Parathyroid adenoma (tissue), 2 donors: ENCODE data around the gene MYH16.

ENCODE experiments used
- H2AFZ ChIP-seq: fragments of 300-600 bp; sonication (generic); one replicate; pipeline ENCODE4 v1.7.0; 2017; ENCODE audit warnings: antibody characterized with exemption, mild to moderate bottlenecking
- H3K27ac ChIP-seq: fragments of 300-600 bp; sonication (generic); one replicate; pipeline ENCODE4 v1.7.0; 2017
- H3K27me3 ChIP-seq: fragments of 300-600 bp; sonication (generic); one replicate; pipeline ENCODE4 v1.7.0; 2017; ENCODE audit warnings: low read length; ENCODE audit not compliant: control insufficient read depth, insufficient read depth
- H3K36me3 ChIP-seq: fragments of 300-600 bp; sonication (generic); one replicate; pipeline ENCODE4 v1.7.0; 2017; ENCODE audit warnings: low read length; ENCODE audit not compliant: control insufficient read depth, insufficient read depth
- H3K4me1 ChIP-seq: fragments of 300-600 bp; sonication (generic); one replicate; pipeline ENCODE4 v1.7.0; 2017; ENCODE audit warnings: control low read depth
- H3K4me2 ChIP-seq: fragments of 300-600 bp; sonication (generic); one replicate; pipeline ENCODE4 v1.7.0; 2017; ENCODE audit warnings: low read length
- H3K4me3 ChIP-seq: fragments of 300-600 bp; sonication (generic); one replicate; pipeline ENCODE4 v1.7.0; 2017; ENCODE audit warnings: low read depth, low read length
- H3K79me2 ChIP-seq: fragments of 300-600 bp; sonication (generic); one replicate; pipeline ENCODE4 v1.7.0; 2017; ENCODE audit warnings: control low read depth
- H3K9ac ChIP-seq: fragments of 300-600 bp; sonication (generic); one replicate; pipeline ENCODE4 v1.7.0; 2017; ENCODE audit warnings: mild to moderate bottlenecking
- H3K9me3 ChIP-seq: fragments of 300-600 bp; sonication (generic); one replicate; pipeline ENCODE4 v1.7.0; 2017; ENCODE audit warnings: low read length; ENCODE audit not compliant: control insufficient read depth
- TF ChIP-seq, protein P1 (sequence below): fragments of 300-600 bp; sonication (generic); IDR thresholded peaks from one replicate; pipeline ENCODE4 v1.7.0; 2017; ENCODE audit warnings: antibody characterized with exemption, mild to moderate bottlenecking
- donor health status: primary hyperparathyroidism.

Gene MYH16

GRCh38 chr7:99257065-99257464 is 15.6 kb upstream of the MYH16 start:
- H3K4me3 ChIP-seq: no peak overlapping the region
- H3K36me3 ChIP-seq: no peaks in the 10 kb centered on the region
- H3K4me1 ChIP-seq: no peaks in the 10 kb centered on the region
- H2AFZ ChIP-seq: no peak overlapping the region
- no peaks in the 10 kb centered on the region for H3K79me2 ChIP-seq
- H3K9me3 ChIP-seq: no peaks in the 10 kb centered on the region
- H3K27me3 ChIP-seq: no peaks in the 10 kb centered on the region
- H3K9ac ChIP-seq: no peak overlapping the region
- TF ChIP-seq, protein P1, sequence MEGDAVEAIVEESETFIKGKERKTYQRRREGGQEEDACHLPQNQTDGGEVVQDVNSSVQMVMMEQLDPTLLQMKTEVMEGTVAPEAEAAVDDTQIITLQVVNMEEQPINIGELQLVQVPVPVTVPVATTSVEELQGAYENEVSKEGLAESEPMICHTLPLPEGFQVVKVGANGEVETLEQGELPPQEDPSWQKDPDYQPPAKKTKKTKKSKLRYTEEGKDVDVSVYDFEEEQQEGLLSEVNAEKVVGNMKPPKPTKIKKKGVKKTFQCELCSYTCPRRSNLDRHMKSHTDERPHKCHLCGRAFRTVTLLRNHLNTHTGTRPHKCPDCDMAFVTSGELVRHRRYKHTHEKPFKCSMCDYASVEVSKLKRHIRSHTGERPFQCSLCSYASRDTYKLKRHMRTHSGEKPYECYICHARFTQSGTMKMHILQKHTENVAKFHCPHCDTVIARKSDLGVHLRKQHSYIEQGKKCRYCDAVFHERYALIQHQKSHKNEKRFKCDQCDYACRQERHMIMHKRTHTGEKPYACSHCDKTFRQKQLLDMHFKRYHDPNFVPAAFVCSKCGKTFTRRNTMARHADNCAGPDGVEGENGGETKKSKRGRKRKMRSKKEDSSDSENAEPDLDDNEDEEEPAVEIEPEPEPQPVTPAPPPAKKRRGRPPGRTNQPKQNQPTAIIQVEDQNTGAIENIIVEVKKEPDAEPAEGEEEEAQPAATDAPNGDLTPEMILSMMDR: no peak
- H3K4me2 ChIP-seq: no peak overlapping the region
- no peak overlapping the region for H3K27ac ChIP-seq

DNA sequence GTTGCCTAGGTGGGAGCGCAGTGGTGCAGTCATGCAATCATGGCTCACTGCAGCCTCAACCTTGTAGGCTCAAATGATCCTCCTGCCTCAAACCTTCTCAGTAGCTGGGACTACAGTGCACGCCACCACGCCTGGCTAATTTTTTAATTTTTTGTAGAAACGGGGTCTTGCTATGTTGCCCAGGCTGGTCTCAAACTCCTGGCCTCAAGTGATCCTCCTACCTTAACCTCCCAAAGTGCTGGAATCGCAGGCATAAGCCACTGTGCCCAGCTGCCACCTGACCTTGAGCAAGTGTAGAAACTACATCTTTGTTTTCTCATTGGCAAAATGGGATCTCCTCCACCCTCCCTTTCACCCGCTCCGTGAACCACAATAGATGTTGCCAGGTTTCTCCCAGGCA is 15.0 kb upstream of the MYH16 start:
- H3K79me2 ChIP-seq: no peaks in the 10 kb centered on the region
- no peaks in the 10 kb centered on the region for H3K27me3 ChIP-seq
- H3K9ac ChIP-seq: no peak overlapping the region
- no peaks in the 10 kb centered on the region for H3K36me3 ChIP-seq
- H3K4me3 ChIP-seq: no peak overlapping the region
- no peak overlapping the region for H3K27ac ChIP-seq
- no peak overlapping the region for H3K4me2 ChIP-seq
- TF ChIP-seq, protein P1: no peak
- H3K9me3 ChIP-seq: no peaks in the 10 kb centered on the region
- H2AFZ ChIP-seq: no peak overlapping the region
- H3K4me1 ChIP-seq: no peaks in the 10 kb centered on the region

DNA sequence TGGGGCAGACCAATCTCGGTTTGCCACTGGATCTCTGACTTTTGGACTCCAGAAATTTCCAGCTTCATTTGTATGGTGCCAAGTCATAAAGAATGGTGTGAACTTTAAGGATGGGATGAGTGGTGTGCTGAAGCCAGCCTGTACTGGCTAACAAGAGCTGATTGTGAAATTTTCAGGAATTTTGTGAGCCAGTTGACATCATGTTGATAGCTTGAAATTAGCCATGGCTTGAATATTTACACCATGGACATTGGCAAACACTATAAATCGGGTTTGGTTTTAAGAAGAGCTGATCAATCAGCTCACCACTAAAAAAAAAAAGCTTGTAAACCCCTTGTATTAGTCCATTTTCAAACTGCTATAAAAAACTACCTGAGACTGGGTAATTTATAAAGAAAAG is 14.1 kb upstream of the MYH16 start:
- H3K27ac ChIP-seq: no peak overlapping the region
- TF ChIP-seq, protein P1: no peak
- H3K9me3 ChIP-seq: no peaks in the 10 kb centered on the region
- no peak overlapping the region for H3K4me3 ChIP-seq
- H3K9ac ChIP-seq: no peak overlapping the region
- H3K27me3 ChIP-seq: no peaks in the 10 kb centered on the region
- no peak overlapping the region for H2AFZ ChIP-seq
- no peaks in the 10 kb centered on the region for H3K36me3 ChIP-seq
- no peak overlapping the region for H3K4me2 ChIP-seq
- H3K4me1 ChIP-seq: no peaks in the 10 kb centered on the region
- no peaks in the 10 kb centered on the region for H3K79me2 ChIP-seq

- Histone ChIP-seq H3K4me3 (no peak overlapping the region), H3K9ac (no peak overlapping the region), H2AFZ (no peak overlapping the region), H3K4me2 (no peak overlapping the region), H3K4me1 (no peaks in the 10 kb centered on the region), H3K9me3 (no peaks in the 10 kb centered on the region), H3K27ac (no peak overlapping the region), H3K79me2 (no peaks in the 10 kb centered on the region), H3K36me3 (no peaks in the 10 kb centered on the region), H3K27me3 (no peaks in the 10 kb centered on the region)
- TF ChIP-seq, protein P1: no peak
Observed at GRCh38 chr7:99260395-99260794, 12.2 kb upstream of the MYH16 start.

DNA sequence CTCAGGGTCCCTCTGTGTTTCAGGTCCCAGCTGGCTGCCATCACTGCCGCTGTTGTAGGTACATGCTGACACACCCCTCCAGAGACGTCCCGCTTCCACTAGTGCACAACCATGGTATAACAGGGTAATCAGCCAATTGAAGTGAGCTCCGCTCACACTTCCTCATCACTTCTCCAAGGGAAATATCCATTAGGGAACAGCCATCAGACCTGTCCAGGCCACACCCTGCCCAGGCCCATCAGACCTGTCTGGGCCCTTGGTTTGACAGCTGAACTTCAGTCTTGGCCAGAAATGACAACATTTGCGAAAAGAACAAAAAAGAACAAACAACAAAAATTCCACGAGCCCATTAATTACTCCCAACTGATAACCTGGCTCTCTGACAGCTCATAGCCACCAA is 11.0 kb upstream of the MYH16 start:
- no peak overlapping the region for H3K4me2 ChIP-seq
- H3K79me2 ChIP-seq: no peaks in the 10 kb centered on the region
- no peaks in the 10 kb centered on the region for H3K9me3 ChIP-seq
- no peak overlapping the region for H3K4me3 ChIP-seq
- no peak overlapping the region for H2AFZ ChIP-seq
- TF ChIP-seq, protein P1: no peak
- no peaks in the 10 kb centered on the region for H3K36me3 ChIP-seq
- H3K9ac ChIP-seq: no peak overlapping the region
- no peaks in the 10 kb centered on the region for H3K27me3 ChIP-seq
- H3K27ac ChIP-seq: no peak overlapping the region
- H3K4me1 ChIP-seq: no peaks in the 10 kb centered on the region
